Nucleus accumbens (tissue), 56 donors: ENCODE data around the gene GALNT9.
"Not testable (repeated sequence)": the region's sequence is repeated elsewhere in the genome, so short reads cannot be mapped to it uniquely, and the experiment has no call there.

Source experiments
- DNase-seq, 56 donors: peaks; one replicate each; lab custom pipeline; 2025; lab: John Stamatoyannopoulos, UW

The GALNT9 gene

GRCh38 chr12:132300789-132301722, 28.3 kb downstream of the GALNT9 start:
- DNase-seq: no peak

- no peak for DNase-seq
These were observed 33.3 kb downstream of the GALNT9 start for GRCh38 chr12:132296063-132296462.

GRCh38 chr12:132295561-132295960, 33.8 kb downstream of the GALNT9 start:
- not testable (repeated sequence) for DNase-seq

- no peak for DNase-seq
These were observed 34.3 kb downstream of the GALNT9 start for GRCh38 chr12:132295101-132295526.

GRCh38 chr12:132294121-132295034, 35.0 kb downstream of the GALNT9 start:
- DNase-seq: no peak

- no peak for DNase-seq
These were observed 36.8 kb downstream of the GALNT9 start for GRCh38 chr12:132292328-132293319.

- no peak for DNase-seq
These were observed 37.8 kb downstream of the GALNT9 start for GRCh38 chr12:132291402-132292175.

- no peak for DNase-seq
These were observed 39.2 kb downstream of the GALNT9 start for GRCh38 chr12:132290203-132290540.

- no peak for DNase-seq
These were observed 39.8 kb downstream of the GALNT9 start for GRCh38 chr12:132289356-132290202.

GRCh38 chr12:132288516-132289215, 40.7 kb downstream of the GALNT9 start:
- DNase-seq: no peak

- no peak for DNase-seq
These were observed 41.8 kb downstream of the GALNT9 start for GRCh38 chr12:132287391-132288238.

- DNase-seq: no peak
These were observed 42.5 kb downstream of the GALNT9 start for GRCh38 chr12:132286912-132287311.

GRCh38 chr12:132285991-132286681, 43.3 kb downstream of the GALNT9 start:
- DNase-seq: peak in 14 of 56 donors; percentile 7 to 65 (median 20)

GRCh38 chr12:132284827-132285741, 44.3 kb downstream of the GALNT9 start:
- DNase-seq: no peak
